ENCODE data around the gene VAMP1.
A peak's percentile ranks its signal among the peaks of the same experiment; 100 is the strongest.
"Not testable (repeated sequence)": the region's sequence is repeated elsewhere in the genome, so short reads cannot be mapped to it uniquely, and the experiment has no call there.

The VAMP1 gene

DNA sequence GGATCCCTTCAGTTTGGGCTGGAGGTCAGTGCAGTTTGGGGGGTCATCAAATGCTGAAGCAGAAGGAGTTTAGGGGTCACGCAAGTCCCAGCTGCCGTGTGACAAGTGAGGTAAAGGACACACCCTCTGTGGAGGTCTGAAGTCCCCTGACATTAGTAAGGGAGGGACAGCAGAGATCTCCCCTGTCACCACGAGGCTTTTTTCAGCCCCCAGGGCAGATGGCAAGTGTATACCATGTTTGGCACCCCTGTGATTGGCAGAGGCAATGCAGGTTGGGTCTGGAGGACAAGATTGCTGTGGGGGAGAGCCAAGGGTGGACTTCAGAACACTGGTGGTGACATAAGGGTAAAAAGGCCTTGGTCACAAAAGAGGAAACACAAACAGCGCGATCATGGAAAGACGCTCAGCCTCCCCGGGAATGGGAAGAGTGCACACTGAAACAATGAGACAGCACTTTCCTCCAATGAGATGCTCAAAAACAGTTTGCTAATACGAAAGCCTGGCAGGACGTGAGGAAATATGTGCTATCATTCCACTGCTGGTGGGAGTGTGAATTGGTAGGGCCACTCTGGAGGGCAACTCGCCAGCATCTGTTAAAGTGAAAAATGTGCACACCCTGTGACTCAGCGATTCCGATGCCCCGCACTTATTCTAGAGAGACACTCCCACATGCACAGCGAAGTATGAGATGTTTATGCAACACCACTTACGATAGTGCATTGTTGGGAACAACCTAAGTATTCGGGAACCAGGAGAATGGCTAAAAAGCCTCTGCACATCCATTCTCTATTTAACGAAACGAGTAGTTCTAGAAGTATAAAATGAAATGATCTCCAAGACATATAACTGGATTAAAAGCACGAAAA lies 40.1 kb downstream of the VAMP1 start:
- peak overlapping the region; percentile 68 for H3K4me3 ChIP-seq (ENCODE audit: low read length)
- H3K9ac ChIP-seq (ENCODE audit: low read length): peak overlapping the region; percentile 86
- no peaks in the 10 kb centered on the region for H3K36me3 ChIP-seq (ENCODE audit: control insufficient read depth, insufficient read depth, low read length, severe bottlenecking)
- DNase-seq (ENCODE audit: low read depth): peak; percentile 97
- H3K27me3 ChIP-seq (replicated peaks; ENCODE audit: control insufficient read depth, insufficient read depth, low read length): no peaks in the 10 kb centered on the region
- H3K9me3 ChIP-seq (ENCODE audit: control insufficient read depth, low read length): no peaks in the 10 kb centered on the region
- peaks cover 19% of the 10 kb centered on the region for H3K4me1 ChIP-seq (ENCODE audit: control insufficient read depth, insufficient read depth, low read length)

DNA sequence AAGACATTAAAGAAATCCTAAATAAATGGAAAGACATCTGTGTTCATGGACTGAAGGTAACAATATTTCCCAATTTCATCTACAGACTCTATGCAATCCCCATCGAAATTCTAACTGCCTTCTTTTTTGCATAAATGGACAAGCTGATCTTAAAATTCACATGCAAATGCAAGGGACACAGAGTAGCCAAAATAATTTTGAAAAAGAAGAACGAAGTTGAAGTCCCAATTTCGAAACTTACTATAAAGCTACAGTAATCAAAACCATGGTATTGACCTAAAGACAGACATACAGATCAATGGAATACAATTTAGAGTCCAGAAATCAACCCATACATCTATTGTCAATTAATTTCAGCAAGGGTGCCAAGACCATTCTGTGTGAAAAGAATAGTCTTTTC lies 42.2 kb downstream of the VAMP1 start:
- H3K36me3 ChIP-seq (ENCODE audit: control insufficient read depth, insufficient read depth, low read length, severe bottlenecking): no peaks in the 10 kb centered on the region
- H3K27me3 ChIP-seq (replicated peaks; ENCODE audit: control insufficient read depth, insufficient read depth, low read length): no peaks in the 10 kb centered on the region
- no peak overlapping the region for H3K9ac ChIP-seq (ENCODE audit: low read length)
- H3K9me3 ChIP-seq (ENCODE audit: control insufficient read depth, low read length): no peaks in the 10 kb centered on the region
- no peak for DNase-seq (ENCODE audit: low read depth)
- H3K4me1 ChIP-seq (ENCODE audit: control insufficient read depth, insufficient read depth, low read length): peaks cover 25% of the 10 kb centered on the region
- H3K4me3 ChIP-seq (ENCODE audit: low read length): no peak overlapping the region

DNA sequence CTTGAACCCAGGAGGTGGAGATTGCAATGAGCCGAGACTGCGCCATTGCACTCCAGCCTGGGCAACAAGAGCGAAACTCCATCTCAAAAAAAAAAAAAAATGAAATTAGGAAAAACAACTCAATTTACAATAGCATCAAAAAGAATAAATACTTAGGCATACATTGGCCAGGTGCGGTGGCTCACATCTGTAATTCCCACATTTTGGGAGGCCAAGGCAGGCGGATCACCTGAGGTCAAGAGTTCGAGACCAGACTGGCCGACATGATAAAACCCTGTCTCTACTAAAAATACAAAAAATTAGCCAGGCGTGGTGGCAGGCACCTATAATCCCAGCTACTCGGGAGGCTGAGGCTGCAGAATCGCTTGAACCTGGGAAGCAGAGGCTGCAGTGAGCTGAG lies 42.7 kb downstream of the VAMP1 start:
- not testable (repeated sequence) for H3K4me3 ChIP-seq (ENCODE audit: low read length); H3K27me3 ChIP-seq (replicated peaks; ENCODE audit: control insufficient read depth, insufficient read depth, low read length); H3K9me3 ChIP-seq (ENCODE audit: control insufficient read depth, low read length); H3K36me3 ChIP-seq (ENCODE audit: control insufficient read depth, insufficient read depth, low read length, severe bottlenecking); DNase-seq (ENCODE audit: low read depth); H3K9ac ChIP-seq (ENCODE audit: low read length)
- H3K4me1 ChIP-seq (ENCODE audit: control insufficient read depth, insufficient read depth, low read length): peaks cover 25% of the 10 kb centered on the region

- H3K4me1 ChIP-seq (ENCODE audit: control insufficient read depth, insufficient read depth, low read length): peaks cover 25% of the 10 kb centered on the region
- no peak overlapping the region for H3K4me3 ChIP-seq (ENCODE audit: low read length)
- H3K9me3 ChIP-seq (ENCODE audit: control insufficient read depth, low read length): no peaks in the 10 kb centered on the region
- H3K36me3 ChIP-seq (ENCODE audit: control insufficient read depth, insufficient read depth, low read length, severe bottlenecking): no peaks in the 10 kb centered on the region
- DNase-seq (ENCODE audit: low read depth): no peak
- H3K9ac ChIP-seq (ENCODE audit: low read length): no peak overlapping the region
- H3K27me3 ChIP-seq (replicated peaks; ENCODE audit: control insufficient read depth, insufficient read depth, low read length): no peaks in the 10 kb centered on the region
Measured at GRCh38 chr12:6426882-6427671, 43.4 kb downstream of the VAMP1 start.

GRCh38 chr12:6425590-6426531 lies 44.6 kb downstream of the VAMP1 start:
- H3K27me3 ChIP-seq (replicated peaks; ENCODE audit: control insufficient read depth, insufficient read depth, low read length): no peaks in the 10 kb centered on the region
- no peaks in the 10 kb centered on the region for H3K9me3 ChIP-seq (ENCODE audit: control insufficient read depth, low read length)
- H3K4me1 ChIP-seq (ENCODE audit: control insufficient read depth, insufficient read depth, low read length): peaks cover 16% of the 10 kb centered on the region
- H3K9ac ChIP-seq (ENCODE audit: low read length): no peak overlapping the region
- no peaks in the 10 kb centered on the region for H3K36me3 ChIP-seq (ENCODE audit: control insufficient read depth, insufficient read depth, low read length, severe bottlenecking)
- H3K4me3 ChIP-seq (ENCODE audit: low read length): no peak overlapping the region
- no peak for DNase-seq (ENCODE audit: low read depth)

GRCh38 chr12:6424866-6425265 lies 45.6 kb downstream of the VAMP1 start:
- no peak overlapping the region for H3K9ac ChIP-seq (ENCODE audit: low read length)
- H3K9me3 ChIP-seq (ENCODE audit: control insufficient read depth, low read length): no peaks in the 10 kb centered on the region
- DNase-seq (ENCODE audit: low read depth): no peak
- H3K4me1 ChIP-seq (ENCODE audit: control insufficient read depth, insufficient read depth, low read length): peaks cover 12% of the 10 kb centered on the region
- no peaks in the 10 kb centered on the region for H3K36me3 ChIP-seq (ENCODE audit: control insufficient read depth, insufficient read depth, low read length, severe bottlenecking)
- no peak overlapping the region for H3K4me3 ChIP-seq (ENCODE audit: low read length)
- no peaks in the 10 kb centered on the region for H3K27me3 ChIP-seq (replicated peaks; ENCODE audit: control insufficient read depth, insufficient read depth, low read length)

DNA sequence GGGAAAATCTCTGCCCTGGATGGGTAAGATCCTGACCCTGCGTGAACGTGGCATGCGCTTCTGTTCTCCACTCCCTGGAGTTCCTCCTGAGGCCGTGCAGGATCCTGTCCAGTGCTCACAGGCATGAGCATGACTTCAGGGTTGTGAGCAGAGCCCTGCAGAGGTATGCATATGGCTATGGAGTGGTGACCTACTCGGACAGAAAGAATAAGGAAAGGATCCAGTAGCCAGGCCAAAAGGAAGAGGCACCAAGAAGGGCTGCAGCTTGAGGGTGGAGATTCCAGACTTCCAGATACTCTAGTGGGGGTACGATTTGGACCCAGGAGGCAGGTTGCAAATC lies 46.5 kb downstream of the VAMP1 start:
- Histone ChIP-seq H3K36me3 (ENCODE audit: control insufficient read depth, insufficient read depth, low read length, severe bottlenecking) (no peaks in the 10 kb centered on the region), H3K9ac (ENCODE audit: low read length) (no peak overlapping the region), H3K4me3 (ENCODE audit: low read length) (no peak overlapping the region), H3K4me1 (ENCODE audit: control insufficient read depth, insufficient read depth, low read length) (peaks cover 9% of the 10 kb centered on the region), H3K27me3 (replicated peaks; ENCODE audit: control insufficient read depth, insufficient read depth, low read length) (no peaks in the 10 kb centered on the region), H3K9me3 (ENCODE audit: control insufficient read depth, low read length) (no peaks in the 10 kb centered on the region)
- DNase-seq (ENCODE audit: low read depth): no peak

DNA sequence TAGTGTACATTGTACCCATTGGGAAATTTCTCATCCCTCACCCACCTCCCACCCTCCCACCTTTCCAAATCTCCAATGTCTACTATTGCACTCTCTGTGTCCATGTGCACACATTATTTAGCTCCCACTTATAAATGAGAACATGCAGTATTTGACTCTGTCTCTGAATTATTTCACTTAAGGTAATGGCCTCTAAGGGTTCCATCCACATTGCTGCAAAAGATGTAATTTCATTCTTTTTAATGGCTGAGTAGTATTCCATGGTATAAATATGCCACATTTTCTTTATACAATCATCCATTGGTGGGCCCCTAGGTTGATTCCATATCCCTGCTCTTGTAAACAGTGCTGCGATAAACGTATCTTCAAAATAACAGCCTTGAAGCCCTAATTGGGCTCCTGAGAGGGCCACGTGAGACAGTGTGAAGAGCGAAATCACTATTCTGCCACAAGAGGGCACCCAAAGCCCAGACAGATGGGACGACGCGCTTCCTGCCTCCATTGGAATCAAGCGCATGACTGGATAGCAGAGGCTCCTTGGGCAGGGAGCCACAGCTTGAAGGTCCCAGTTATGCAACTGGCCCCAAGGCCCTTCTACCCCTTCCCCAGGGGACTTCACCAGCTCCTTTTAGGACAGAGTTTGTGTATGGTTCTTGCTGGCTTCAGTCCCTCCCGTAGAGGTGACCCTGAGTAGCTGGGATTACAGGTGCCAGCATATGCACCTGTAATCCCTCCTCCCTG lies 47.0 kb downstream of the VAMP1 start:
- no peaks in the 10 kb centered on the region for H3K36me3 ChIP-seq (ENCODE audit: control insufficient read depth, insufficient read depth, low read length, severe bottlenecking)

DNA sequence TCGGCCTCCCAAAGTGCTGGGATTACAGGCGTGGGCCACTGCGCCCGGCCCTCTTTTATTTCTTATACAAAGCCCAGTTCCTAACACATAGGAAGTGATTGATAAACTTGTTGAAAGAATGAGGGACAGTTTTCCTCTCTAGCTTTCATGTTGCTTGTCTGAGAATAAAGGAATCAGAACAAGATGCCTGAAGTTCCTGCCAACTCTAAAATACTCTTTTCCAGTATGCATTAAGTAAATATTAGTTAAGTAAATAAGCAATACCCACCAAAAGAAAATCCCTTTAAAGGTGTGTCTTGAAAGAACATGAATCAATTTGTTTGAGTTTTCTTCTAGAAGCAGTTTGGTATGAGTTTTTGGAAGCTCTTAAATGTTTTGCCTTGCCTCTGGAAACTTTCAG lies 50.1 kb downstream of the VAMP1 start:
- Histone ChIP-seq H3K4me3 (ENCODE audit: low read length) (no peak overlapping the region), H3K9ac (ENCODE audit: low read length) (peak overlapping the region; percentile 5), H3K9me3 (ENCODE audit: control insufficient read depth, low read length) (no peaks in the 10 kb centered on the region), H3K4me1 (ENCODE audit: control insufficient read depth, insufficient read depth, low read length) (peaks cover 15% of the 10 kb centered on the region), H3K36me3 (ENCODE audit: control insufficient read depth, insufficient read depth, low read length, severe bottlenecking) (peaks cover 9% of the 10 kb centered on the region), H3K27me3 (replicated peaks; ENCODE audit: control insufficient read depth, insufficient read depth, low read length) (no peaks in the 10 kb centered on the region)
- DNase-seq (ENCODE audit: low read depth): no peak

More for the DNA sequence above, 47.0 kb downstream of the VAMP1 start:
- Histone ChIP-seq H3K9me3 (ENCODE audit: control insufficient read depth, low read length) (no peaks in the 10 kb centered on the region), H3K9ac (ENCODE audit: low read length) (no peak overlapping the region), H3K4me1 (ENCODE audit: control insufficient read depth, insufficient read depth, low read length) (peaks cover 9% of the 10 kb centered on the region), H3K27me3 (replicated peaks; ENCODE audit: control insufficient read depth, insufficient read depth, low read length) (no peaks in the 10 kb centered on the region), H3K4me3 (ENCODE audit: low read length) (no peak overlapping the region)
- DNase-seq (ENCODE audit: low read depth): peak; percentile 98

DNA sequence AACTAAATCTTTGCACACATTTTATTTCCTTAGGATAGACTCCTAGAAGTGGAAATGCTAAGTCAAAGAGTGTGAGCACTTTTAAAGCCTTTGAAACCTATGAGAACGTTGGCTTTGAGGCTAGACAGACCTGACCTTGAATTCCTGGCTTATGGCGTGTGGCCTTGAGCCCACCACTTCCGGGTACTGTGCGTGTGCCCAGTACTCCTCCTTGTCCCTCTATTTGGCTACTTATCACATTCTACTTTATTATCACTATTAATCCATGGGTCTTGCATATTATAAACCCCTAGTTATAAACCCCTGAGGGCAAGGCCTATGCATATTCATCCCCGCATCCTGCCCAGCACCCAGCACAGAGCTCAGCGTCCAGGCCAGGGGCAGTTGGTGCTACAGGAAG lies 51.7 kb downstream of the VAMP1 start:
- peaks cover 11% of the 10 kb centered on the region for H3K4me1 ChIP-seq (ENCODE audit: control insufficient read depth, insufficient read depth, low read length)
- peaks cover 9% of the 10 kb centered on the region for H3K36me3 ChIP-seq (ENCODE audit: control insufficient read depth, insufficient read depth, low read length, severe bottlenecking)
- H3K4me3 ChIP-seq (ENCODE audit: low read length): no peak overlapping the region
- no peak overlapping the region for H3K9ac ChIP-seq (ENCODE audit: low read length)
- no peaks in the 10 kb centered on the region for H3K27me3 ChIP-seq (replicated peaks; ENCODE audit: control insufficient read depth, insufficient read depth, low read length)
- no peak for DNase-seq (ENCODE audit: low read depth)
- no peaks in the 10 kb centered on the region for H3K9me3 ChIP-seq (ENCODE audit: control insufficient read depth, low read length)

All from adipocyte (in vitro differentiated cells).